ENCODE data around the gene NPHP4.
A peak's percentile ranks its signal among the peaks of the same experiment; 100 is the strongest.

The NPHP4 gene

GRCh38 chr1:5967351-5968160 is 24.7 kb downstream of the NPHP4 start:
- DNase-seq: no peak

GRCh38 chr1:5966543-5967205 is 25.6 kb downstream of the NPHP4 start:
- DNase-seq: no peak

- no peak for DNase-seq
These were observed 26.6 kb downstream of the NPHP4 start for GRCh38 chr1:5965586-5966131.

GRCh38 chr1:5962265-5963105 is 29.7 kb downstream of the NPHP4 start:
- no peak for DNase-seq

GRCh38 chr1:5961601-5962000 is 30.6 kb downstream of the NPHP4 start:
- DNase-seq: no peak

GRCh38 chr1:5960336-5960735 is 31.9 kb downstream of the NPHP4 start:
- DNase-seq: no peak

GRCh38 chr1:5959667-5960230 is 32.5 kb downstream of the NPHP4 start:
- DNase-seq: no peak

GRCh38 chr1:5959087-5959486 is 33.1 kb downstream of the NPHP4 start:
- no peak for DNase-seq

GRCh38 chr1:5956022-5956830 is 36.0 kb downstream of the NPHP4 start:
- no peak for DNase-seq

GRCh38 chr1:5955479-5955977 is 36.7 kb downstream of the NPHP4 start:
- no peak for DNase-seq

- no peak for DNase-seq
These were observed 37.3 kb downstream of the NPHP4 start for GRCh38 chr1:5954964-5955363.

GRCh38 chr1:5953386-5953785 is 38.8 kb downstream of the NPHP4 start:
- DNase-seq: no peak

GRCh38 chr1:5951846-5952410 is 40.3 kb downstream of the NPHP4 start:
- DNase-seq: no peak

- no peak for DNase-seq
These were observed 41.0 kb downstream of the NPHP4 start for GRCh38 chr1:5950994-5951785.

GRCh38 chr1:5950201-5950895 is 41.9 kb downstream of the NPHP4 start:
- DNase-seq: no peak

- no peak for DNase-seq
These were observed 42.5 kb downstream of the NPHP4 start for GRCh38 chr1:5949761-5950100.

- DNase-seq: peak; percentile 79
These were observed 43.0 kb downstream of the NPHP4 start for GRCh38 chr1:5949085-5949760.

GRCh38 chr1:5948681-5949005 is 43.6 kb downstream of the NPHP4 start:
- DNase-seq: no peak

- no peak for DNase-seq
These were observed 44.1 kb downstream of the NPHP4 start for GRCh38 chr1:5947978-5948680.

Measured in NCI-H146 (cell line).